Motor neuron (in vitro differentiated cells): Measurements from ENCODE around the gene SLX9. TPM values are rescaled to one million over a fixed set of nuclear protein-coding genes. Genes with fewer than 3 reads are reported as not detected.

Source experiments
- ATAC-seq, 8 experiments: fragments of 200-7000 bp; cut with Tn5 transposase; replicated peaks in 6 of 8; 2 replicates each; pipeline ENCODE4 v1.8.0; 2021; ENCODE audit warnings: mild to moderate bottlenecking in 8 of 8, moderate library complexity in 8 of 8
- H3K27ac ChIP-seq, 2 donors: fragments of 250-450 bp; sonication (Bioruptor Pico); 2 replicates each; pipeline ENCODE4 v1.9.0; 2021; ENCODE audit warnings: antibody characterized with exemption in 2 of 2, mild to moderate bottlenecking in 2 of 2, moderate library complexity in 1 of 2
- H3K4me1 ChIP-seq, 2 donors: fragments of 250-450 bp; sonication (Bioruptor Pico); replicated peaks in 1 of 2; 2 replicates each; pipeline ENCODE4 v1.6.1; 2021; ENCODE audit warnings: antibody characterized with exemption in 2 of 2, mild to moderate bottlenecking in 2 of 2, moderate library complexity in 1 of 2
- H3K4me3 ChIP-seq, 5 donors: fragments of 250-450 bp; sonication (Bioruptor Pico); 2 replicates each; pipeline ENCODE4 v1.9.0; 2021; ENCODE audit warnings: antibody characterized with exemption in 5 of 5, mild to moderate bottlenecking in 5 of 5, moderate library complexity in 4 of 5
- WGBS, 10 experiments: fragments of 450-650 bp; shearing (Covaris generic); methylation state at CpG; one replicate each; pipeline ENCODE4 v1.0.0; 2022; 5-methylcytosine and 5-hydroxymethylcytosine counted together
- in situ Hi-C, 9 experiments: fragments of 400-800 bp; cut with MboI; loops; one replicate each; pipeline ENCODE4 v1.15.0; 2021; ENCODE audit warnings: low sequenced_read_pairs in 9 of 9, low pct_unique_long_range_greater_than_20kb in 2 of 9; ENCODE audit not compliant: unreplicated experiment in 9 of 9
- total RNA-seq, 8 experiments: library from RNA; unstranded; fragments of 300-600 nt; gene quantifications; 2 replicates each; pipeline versions ENCODE4 v1.2.3 to v1.2.4, GENCODE V29; 2022

The SLX9 gene
- total RNA-seq, 8 experiments from 2014 or later, result 9.8 to 41.2 (median 15.3) TPM

DNA sequence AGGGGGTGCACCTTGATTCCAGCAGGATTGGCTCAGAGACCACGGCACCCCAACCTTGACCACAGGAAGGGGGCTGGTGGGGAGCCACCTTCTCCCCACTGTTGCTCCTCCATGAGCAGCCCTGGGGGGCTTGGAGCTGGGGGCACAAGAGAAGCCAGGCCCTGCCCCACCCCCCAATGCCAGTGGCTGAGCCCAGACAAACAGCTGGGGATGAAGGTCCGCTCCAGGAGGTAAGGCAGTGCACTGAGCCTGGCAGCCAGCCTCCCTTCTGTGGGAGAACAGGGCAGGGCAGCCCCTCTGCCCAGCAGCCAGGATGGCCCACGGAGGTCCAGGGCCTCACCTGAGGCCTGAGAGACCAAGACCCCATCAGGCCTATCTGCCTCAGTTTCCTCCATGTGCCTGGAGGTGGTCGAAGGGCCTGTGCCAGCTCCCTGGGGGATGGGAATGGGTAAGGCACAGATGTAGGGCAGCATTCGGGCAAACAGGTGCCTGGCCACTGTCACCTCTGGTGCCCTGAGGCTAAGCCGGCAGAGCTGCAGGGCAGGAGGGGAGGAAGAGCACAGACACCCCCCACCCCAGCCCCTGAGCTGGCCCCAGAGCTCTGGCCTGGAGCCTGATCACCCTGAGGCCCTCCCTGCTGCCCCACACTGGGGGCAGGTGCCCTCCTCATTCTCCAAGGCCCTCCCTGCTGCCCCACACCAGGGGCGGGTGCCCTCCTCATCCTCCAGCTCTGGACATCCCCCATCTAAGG is 26.2 kb upstream of the SLX9 start:
- no peak overlapping the region for H3K4me3 ChIP-seq
- in situ Hi-C loops, result no loop called here
- H3K27ac ChIP-seq, result no peak overlapping the region
- no peak for ATAC-seq
- no peaks in the 10 kb centered on the region for H3K4me1 ChIP-seq
- WGBS, 10 experiments, result 17% methylated on average over 1 of the region's 7 CpGs; no CpG with 5 or more reads in 9 of the 10 experiments

DNA sequence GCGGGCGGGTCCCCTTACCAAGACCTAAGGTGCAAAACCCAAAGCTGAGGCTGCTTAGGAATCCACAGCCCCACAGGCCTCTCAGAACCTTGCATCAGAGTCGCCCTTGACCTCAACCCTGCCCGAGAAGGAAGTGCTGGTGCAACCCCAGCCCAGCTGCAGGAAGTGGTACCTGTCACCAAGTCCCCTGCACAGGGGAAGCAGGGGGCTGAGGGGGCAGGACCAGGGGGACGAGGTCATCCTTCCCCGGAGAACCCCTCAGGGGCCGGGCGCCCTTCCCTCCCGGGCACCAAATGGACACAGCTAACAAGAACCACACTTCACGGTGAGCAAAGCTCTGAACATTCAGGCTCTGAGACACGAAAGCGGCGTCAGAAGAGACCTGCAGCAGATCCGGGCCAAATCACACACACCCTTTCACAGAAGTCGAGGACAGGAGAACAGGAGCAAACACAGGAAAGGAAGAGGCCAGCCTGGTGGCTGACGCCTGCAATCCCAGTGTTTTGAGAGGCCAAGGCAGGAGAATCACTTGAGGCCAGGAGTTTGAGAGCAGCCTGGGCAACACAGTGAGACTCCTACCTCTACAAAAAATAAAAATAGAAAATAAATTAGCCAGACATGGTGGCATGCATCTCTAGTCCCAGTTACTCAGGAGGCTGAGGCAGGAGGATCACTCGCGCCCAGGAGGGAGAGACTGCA is 25.5 kb upstream of the SLX9 start:
- H3K27ac ChIP-seq, result no peak overlapping the region
- H3K4me1 ChIP-seq, result no peaks in the 10 kb centered on the region
- ATAC-seq, result no peak
- in situ Hi-C loops, result no loop called here
- no peak overlapping the region for H3K4me3 ChIP-seq
- 7 to 100% (median 79%) methylated on average over 2 to 7 of the region's 18 CpGs; no CpG with 5 or more reads in 2 of the 10 experiments for WGBS, 10 experiments

DNA sequence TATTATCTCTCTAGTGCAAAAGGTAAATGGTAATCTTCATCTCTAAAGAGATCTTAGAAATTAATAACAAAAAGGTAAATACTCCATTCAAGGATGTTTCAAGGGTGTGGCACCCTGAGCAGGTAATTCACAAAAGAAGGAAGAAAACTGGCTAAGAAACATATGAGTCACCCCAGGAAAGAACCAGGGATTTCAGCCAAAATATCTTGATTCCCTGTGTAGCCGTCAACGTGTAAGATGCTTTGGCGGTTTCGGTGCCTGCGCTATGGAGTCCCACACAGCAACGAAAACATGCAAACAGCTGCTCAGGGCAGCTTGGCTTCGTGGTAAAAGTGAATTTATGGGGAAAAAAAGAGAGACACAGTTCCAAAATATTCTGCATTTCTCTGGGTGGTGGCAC is 22.9 kb upstream of the SLX9 start:
- ATAC-seq, result no peak
- H3K4me1 ChIP-seq, result no peaks in the 10 kb centered on the region
- H3K4me3 ChIP-seq, result no peak overlapping the region
- H3K27ac ChIP-seq, result no peak overlapping the region
- WGBS, 10 experiments, result 0 to 68% (median 41%) methylated on average over 1 to 7 of the region's 7 CpGs; no CpG with 5 or more reads in 1 of the 10 experiments
- in situ Hi-C loops, result no loop called here

DNA sequence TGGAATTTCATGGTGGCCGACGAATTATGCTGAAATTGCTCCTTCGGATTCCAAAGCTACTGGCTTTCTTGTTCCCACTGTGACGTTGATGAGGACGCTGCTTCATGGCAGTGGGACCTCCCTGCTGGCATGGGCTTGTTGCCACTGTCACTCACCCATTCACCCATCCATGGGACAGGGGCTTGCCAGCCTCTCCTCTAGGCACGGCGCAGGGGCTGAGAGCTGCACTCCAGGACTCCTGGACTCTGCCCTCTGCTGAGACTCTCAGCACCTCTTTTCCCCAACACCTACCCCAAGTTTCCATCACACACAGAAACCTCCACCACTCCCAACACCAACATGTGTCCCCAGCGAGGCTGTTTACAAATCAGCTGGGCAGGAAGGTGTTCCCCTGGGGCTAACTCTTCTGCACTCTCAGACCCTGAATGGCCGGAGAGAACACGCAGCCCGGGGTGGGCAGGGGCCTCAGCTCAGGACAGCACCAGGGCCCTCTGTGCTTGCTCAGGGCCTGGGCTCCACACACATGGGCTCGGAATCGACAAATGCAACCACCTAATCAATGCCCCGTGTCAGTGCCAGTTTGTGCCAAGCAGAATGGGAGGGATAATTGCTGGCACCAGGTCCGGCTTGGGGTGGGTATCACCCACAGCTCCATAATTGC is 22.3 kb upstream of the SLX9 start:
- Histone ChIP-seq H3K27ac (no peak overlapping the region), H3K4me3 (no peak overlapping the region), H3K4me1 (no peaks in the 10 kb centered on the region)
- 0 to 80% (median 32%) methylated on average over 3 to 11 of the region's 15 CpGs; no CpG with 5 or more reads in 1 of the 10 experiments for WGBS, 10 experiments
- ATAC-seq, result no peak
- in situ Hi-C loops, result no loop called here

DNA sequence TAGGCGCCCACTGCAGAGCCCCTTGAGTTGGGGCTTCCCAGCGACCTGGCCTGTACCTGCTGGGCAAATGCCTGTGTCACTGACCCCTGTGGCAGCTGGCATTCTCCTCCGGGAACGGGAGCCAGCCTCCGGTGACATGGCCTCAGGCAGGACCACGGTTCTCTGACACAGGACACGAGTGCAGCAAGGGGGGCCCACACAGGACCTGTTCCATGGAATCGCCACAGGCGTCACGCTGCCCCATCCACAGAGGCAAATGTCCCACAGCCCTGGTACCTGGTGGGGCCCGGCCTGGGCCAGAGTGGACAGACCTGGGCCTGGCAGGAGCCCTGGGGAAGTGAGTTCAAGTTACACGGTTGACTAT is 21.7 kb upstream of the SLX9 start:
- Histone ChIP-seq H3K4me3 (no peak overlapping the region), H3K27ac (no peak overlapping the region), H3K4me1 (no peaks in the 10 kb centered on the region)
- WGBS, 10 experiments, result 80 to 87% methylated on average over 1 to 3 of the region's 12 CpGs; no CpG with 5 or more reads in 8 of the 10 experiments
- in situ Hi-C loops, result no loop called here
- no peak for ATAC-seq

DNA sequence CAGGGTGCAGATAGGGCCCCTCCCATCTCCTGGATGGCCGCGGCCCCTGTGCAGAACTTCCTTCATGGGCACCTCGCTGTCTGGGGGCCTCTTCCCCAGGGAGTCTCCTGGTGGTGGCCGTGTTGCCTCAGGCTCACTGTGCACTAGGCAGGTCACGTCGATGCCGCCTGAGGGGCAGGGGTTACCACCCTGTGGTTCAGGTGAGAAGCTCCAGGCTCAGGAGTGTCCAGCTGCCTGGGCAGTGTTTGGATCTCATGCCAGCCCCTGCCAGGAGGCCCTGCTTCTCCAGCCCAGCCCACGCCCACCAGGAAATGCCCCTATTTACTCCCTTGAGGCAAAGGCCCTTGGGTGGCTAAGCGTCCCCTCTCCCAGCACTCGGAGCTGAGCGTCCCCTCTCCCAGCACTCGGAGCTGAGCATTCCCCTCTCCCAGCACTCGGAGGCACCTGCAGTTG is 21.2 kb upstream of the SLX9 start:
- H3K27ac ChIP-seq, result no peak overlapping the region
- no peaks in the 10 kb centered on the region for H3K4me1 ChIP-seq
- in situ Hi-C loops, result no loop called here
- H3K4me3 ChIP-seq, result no peak overlapping the region
- WGBS, 10 experiments, result 8 to 20% methylated on average over 1 to 4 of the region's 13 CpGs; no CpG with 5 or more reads in 8 of the 10 experiments
- peak in 4 of 8 experiments; percentile 16 to 46 (median 44) for ATAC-seq

DNA sequence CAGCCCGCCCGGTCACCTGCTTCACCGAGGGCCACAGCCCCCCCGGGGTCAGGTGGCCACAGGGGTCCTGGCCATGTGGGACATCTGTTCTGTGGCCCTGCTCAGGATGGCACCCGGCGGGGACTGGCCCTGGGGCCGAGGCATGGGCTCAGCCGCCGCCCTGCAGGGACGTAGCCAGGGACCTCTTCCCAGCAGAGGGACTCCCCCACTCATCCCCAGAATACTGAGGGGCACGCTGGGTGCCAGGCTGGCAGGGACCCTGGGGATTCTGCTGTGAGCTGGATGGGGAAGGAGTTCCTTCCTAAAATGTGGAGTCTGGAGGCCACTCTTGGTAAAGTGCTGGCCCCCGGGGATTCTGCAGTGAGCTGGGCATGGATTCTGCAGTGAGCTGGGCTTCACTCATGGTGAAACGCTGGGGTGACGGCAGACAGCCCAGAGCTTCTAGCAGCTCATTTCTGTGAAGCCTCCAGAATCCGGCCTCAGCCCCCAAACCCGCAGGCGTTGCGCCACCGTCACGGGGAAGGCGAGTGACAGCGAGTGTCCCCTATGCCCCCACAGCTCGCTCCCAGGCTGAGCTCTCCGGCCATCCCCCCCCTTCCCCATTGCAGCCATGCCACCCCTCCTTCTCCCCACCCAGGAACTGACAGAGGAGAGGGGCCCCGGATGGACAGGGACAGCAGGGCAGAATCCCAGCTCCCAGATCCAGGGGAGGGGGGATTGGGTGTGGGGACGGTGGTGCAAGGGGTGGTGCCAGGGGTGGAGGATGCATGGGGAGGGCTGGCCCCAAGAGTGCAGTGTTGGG is 20.5 kb upstream of the SLX9 start:
- 0% methylated on average over 1 of the region's 26 CpGs; no CpG with 5 or more reads in 9 of the 10 experiments for WGBS, 10 experiments

DNA sequence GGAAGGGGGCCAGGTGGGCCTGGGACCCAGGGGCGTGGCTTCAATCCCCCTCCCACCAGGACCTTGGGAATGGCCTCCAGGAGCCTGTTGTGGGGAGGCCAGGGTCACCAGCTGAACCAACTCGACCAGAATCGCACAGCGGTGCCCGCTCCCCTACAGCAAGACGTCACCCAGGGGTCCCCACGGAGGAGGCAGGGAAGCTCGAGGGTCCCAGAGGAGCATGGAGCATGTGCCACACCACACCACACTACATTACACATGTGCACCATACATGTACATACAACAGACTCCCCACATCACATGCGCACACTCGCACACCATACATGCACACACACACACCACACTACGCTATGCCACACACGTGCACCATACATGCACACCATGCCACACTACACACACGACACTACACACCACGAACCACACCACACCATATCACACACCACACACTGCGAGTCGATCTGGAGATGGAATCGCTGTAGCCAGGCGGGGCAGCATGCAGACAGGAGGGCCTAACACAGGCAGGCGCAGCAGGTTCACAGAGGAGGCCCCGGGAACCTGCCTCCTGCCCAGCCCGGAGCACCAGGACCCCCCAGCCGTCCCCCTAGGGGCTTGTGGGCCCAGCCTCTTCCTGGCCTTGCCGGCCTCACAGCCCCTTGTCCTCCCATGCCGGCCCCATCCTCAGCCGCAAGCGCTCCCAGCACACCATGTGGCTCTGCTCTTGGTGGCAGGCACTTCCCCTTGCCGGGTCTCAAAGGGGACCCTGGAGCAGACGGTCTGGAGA is 19.7 kb upstream of the SLX9 start:
- WGBS, 10 experiments, result 18 to 80% (median 60%) methylated on average over 1 to 8 of the region's 28 CpGs; no CpG with 5 or more reads in 5 of the 10 experiments
- H3K4me3 ChIP-seq, result no peak overlapping the region
- no peaks in the 10 kb centered on the region for H3K4me1 ChIP-seq
- in situ Hi-C loops, result no loop called here
- ATAC-seq, result peak in 3 of 8 experiments; percentile 5 to 33 (median 17)
- no peak overlapping the region for H3K27ac ChIP-seq

More for the DNA sequence above, 20.5 kb upstream of the SLX9 start:
- ATAC-seq, result peak in 4 of 8 experiments; percentile 19 to 32 (median 24)
- H3K27ac ChIP-seq, result no peak overlapping the region
- no peaks in the 10 kb centered on the region for H3K4me1 ChIP-seq
- H3K4me3 ChIP-seq, result no peak overlapping the region
- in situ Hi-C loops, result no loop called here

DNA sequence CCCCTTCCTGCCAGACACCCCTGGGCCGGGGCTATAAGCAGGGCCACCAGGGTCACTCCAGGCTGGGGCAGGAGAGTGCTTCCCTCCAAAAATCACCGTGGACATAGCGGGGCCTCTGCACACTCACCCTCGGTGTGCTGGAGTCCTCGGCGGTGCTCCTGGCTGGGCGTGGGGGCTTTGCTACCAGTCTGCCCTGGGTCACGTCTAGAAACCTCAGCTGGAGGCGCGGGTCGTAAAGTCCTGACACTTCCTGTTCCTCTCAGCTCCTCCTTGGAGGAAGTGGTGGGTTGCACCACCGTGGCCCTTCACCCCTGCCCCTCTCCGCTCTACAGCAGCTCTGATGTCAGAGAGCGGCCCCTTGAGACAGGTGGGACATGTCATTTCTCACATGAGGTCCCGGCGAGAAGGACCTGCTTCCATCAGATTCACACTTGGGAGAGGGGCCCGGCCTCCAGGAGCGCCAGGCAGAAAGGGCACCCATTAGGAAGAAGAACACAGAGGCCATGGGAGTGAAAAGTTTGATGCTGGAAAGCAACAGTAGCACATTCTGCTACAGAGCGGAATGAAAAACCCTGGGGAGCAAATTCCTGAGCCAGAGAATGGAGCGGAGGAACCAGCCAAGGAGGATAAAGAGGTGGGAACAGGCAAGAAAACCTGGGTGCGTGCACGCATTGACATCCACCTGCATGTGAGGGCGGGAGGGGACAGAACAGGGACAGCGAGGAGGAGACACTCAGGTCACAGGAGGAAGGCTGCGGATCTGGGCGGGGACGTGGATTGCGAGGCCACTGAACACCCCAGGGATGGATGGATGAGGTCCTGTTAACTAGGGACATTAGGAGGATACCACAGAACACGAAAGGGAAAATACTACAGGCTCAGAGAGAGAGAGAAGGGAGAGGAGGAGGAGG is 18.9 kb upstream of the SLX9 start, which contains the start of gene ITGB2:
ITGB2 (minus strand) TSS at position 206 of the 911 bp plus-strand sequence. CDS start 10,117 bp downstream, outside the sequence.
- H3K4me1 ChIP-seq, result no peaks in the 10 kb centered on the region
- H3K27ac ChIP-seq, result no peak within 1 kb of the TSS
- in situ Hi-C loops, result no loop called here
- H3K4me3 ChIP-seq, result no peak within 1 kb of the TSS
- ATAC-seq, result peak in 1 of 8 experiments; percentile 2
- WGBS, 10 experiments, result 8 to 95% (median 62%) methylated on average over 2 to 14 of the region's 29 CpGs; no CpG with 5 or more reads in 2 of the 10 experiments

DNA sequence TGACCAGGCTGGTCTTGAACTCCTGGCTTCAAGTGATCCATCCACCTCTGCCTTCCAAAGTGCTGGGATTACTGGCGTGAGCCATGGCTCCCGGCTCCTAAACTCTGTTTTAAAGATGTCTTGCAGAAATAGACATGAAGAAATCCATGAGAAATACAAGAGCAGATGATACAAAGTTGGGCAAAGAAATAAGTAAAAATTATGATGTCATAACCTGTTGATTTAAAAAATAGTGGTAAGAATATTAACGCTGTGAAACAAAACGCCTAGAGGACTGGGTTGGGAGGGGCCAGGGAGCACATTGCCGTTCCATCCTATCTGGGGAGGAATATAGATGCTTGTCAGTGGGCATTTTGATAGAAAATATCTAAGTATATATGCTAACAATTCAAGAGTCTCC is 17.9 kb upstream of the SLX9 start:
- in situ Hi-C loops, result no loop called here
- 12 to 94% (median 57%) methylated on average over 2 to 5 of the region's 5 CpGs; no CpG with 5 or more reads in 1 of the 10 experiments for WGBS, 10 experiments
- Histone ChIP-seq H3K27ac (no peak overlapping the region), H3K4me3 (no peak overlapping the region), H3K4me1 (no peaks in the 10 kb centered on the region)
- no peak for ATAC-seq

DNA sequence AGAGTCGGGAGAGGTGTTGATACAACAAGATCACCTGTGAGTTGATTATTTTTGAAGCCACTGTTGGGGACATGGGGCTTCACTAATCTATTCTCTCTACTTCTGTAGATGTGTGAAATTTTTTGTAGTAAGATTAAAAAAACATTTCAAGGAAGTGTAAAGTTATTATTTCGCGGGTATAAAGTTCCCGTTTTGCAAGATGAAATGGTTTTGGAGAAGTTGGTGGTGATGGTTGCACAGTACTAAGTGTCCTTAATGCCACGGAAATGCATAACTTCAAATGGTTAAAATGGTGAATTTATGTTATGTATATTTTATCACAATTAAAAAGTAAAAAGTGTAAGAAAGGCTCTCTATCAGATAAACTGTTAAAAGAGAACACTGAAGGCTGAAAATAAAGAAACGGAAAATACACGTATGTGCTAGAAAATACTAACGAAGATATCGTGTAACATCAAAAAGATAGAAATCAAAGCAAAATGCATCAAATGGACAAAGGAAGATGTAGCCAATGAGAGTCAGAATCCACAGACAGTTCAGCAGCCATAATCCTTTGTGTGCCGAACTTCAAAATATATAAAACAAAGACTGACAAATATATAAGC is 16.2 kb upstream of the SLX9 start:
- in situ Hi-C loops, result no loop called here
- 8 to 98% (median 84%) methylated on average over 6 to 10 of the region's 10 CpGs for WGBS, 10 experiments
- H3K4me3 ChIP-seq, result no peak overlapping the region
- ATAC-seq, result no peak
- H3K4me1 ChIP-seq, result no peaks in the 10 kb centered on the region
- H3K27ac ChIP-seq, result no peak overlapping the region
